GM21447 (cell line): ENCODE results near the gene PER3.

Experiments
- ATAC-seq: cut with Tn5 transposase; IDR thresholded peaks from one replicate; pipeline ENCODE4 v1.9.1; 2021; ENCODE audit not compliant: unreplicated experiment

PER3 gene

DNA sequence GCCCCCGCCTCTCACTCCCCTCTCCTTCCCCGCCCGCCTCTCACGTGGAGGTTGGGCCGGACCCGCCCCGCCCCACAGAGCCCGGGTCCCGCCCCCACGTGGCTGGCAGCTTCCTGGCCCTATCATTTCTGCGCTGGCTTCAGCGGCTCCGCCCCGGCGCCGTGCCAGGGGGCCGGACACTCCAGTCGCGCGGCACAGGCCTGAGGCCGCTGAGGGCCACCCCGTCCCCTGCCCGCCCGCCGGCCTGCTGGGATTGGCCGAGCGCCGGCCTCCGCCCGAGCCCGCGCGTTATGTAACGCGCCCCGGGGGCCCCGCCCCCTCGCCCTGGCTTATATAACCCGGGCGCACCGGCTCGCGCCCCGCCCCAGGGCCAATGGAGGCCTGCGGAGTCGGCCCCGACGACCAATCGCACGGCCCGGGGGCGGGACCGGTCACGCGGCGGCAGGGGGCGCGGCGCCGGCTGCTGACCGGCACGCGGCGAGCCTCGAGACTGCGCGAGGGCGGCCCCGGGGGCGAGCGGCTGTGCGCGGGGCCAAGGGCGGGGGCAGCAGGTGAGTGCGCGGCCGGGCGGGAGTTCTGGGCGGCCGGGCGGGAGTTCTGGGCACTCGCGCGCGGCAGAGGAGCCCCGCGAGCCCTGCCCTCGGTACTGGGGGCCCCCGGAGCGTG, at the start of gene PER3:
Gene PER3, plus strand, starts transcription at position 466 of the 666 bp plus-strand sequence. CDS start 587 bp downstream, outside the sequence.
- peak; percentile 87 for ATAC-seq

DNA sequence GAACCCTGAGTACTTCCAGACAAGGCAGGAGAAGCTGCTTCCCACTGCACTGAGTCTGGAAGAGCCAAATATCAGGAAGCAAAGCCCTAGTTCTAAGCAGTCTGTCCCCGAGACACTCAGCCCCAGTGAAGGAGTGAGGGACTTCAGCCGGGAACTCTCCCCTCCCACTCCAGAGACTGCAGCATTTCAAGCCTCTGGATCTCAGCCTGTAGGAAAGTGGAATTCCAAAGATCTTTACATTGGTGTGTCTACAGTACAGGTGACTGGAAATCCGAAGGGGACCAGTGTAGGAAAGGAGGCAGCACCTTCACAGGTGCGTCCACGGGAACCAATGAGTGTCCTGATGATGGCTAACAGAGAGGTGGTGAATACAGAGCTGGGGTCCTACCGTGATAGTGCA, 46.0 kb upstream of the PER3 start:
- ATAC-seq, result no peak

DNA sequence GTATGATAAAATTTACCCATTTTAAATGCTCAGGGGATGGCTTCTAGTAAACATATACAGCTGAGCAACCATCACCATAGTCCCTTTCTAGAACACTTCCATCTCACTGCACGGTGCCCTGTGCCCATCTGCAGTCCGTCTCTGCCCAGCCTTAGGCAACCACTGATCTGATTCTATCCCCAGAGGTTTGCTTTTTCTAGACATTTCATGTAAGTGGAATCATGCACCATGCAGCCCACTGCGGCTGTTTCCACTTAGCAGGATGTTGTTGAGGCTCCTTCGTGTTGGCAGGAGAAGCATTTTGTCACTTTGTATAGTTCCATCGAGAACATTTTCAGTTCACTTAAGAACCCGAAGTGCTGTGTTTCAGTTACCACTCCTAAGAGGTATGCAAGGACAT, 40.7 kb upstream of the PER3 start:
- ATAC-seq, result no peak

DNA sequence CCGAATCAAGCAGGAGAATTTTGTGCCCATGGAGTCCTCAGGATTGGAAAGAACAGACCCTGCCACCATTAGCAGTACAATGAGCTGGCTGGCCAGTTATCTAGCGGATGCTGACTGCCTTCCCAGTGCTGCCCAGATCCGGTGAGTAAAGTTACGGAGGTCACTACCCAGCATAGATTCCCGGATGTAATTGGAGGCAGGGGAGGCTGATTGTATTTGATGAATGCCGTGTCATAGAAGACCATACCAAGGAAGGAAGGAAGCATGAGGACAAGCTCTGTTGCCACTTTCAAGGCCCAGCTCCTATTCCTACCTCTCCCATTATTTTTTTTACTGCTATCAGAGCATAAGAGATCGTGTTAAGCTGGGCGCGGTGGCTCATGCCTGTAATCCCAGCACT, 39.2 kb upstream of the PER3 start:
- ATAC-seq, result no peak

DNA sequence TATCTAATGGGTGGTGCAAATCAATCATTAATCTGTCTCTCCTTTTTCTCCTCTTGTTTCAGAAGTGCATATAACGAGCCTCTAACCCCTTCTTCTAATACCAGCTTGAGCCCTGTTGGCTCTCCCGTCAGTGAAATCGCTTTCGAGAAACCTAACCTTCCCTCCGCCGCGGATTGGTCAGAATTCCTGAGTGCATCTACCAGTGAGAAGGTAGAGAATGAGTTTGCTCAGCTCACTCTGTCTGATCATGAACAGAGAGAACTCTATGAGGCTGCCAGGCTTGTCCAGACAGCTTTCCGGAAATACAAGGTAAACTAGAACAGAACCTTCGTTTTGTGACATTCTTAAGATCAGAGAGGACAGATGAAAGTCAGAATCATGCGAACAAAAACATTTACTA, 38.3 kb upstream of the PER3 start:
- no peak for ATAC-seq

DNA sequence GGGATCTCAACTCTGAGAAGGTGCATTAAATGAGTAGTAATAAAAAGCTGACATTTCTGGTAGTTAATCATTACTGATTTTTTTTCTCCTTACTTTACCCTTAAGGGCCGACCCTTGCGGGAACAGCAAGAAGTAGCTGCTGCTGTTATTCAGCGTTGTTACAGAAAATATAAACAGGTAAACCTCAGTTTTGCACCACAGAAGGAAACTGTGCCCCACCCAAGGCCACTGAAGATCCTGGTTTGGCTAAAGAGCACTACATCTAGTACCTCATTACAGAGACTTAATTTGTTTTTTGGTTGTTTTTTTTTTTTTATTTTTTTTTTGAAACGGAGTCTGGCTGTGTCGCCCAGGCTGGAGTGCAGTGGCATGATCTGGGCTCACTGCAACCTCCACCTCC, 36.5 kb upstream of the PER3 start:
- ATAC-seq, result no peak

DNA sequence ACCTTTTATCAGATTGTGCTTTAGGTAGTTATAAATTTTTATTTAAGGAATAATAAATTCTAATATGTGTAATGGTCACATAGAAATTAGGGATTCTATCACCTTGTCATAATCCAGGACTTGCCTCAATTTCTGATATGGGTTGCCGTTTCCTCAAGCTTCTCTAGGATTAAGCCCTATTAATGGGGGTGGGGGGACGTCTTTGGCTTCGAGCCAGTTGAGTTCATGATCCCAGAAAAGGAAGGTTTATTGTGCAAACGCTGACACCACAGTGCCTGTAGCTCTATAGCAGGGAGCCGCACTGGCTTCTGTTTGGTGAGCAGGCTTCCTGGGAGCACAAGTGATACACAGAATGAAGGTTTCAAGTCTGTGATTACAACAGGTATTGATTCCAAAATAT, 35.0 kb upstream of the PER3 start:
- no peak for ATAC-seq

DNA sequence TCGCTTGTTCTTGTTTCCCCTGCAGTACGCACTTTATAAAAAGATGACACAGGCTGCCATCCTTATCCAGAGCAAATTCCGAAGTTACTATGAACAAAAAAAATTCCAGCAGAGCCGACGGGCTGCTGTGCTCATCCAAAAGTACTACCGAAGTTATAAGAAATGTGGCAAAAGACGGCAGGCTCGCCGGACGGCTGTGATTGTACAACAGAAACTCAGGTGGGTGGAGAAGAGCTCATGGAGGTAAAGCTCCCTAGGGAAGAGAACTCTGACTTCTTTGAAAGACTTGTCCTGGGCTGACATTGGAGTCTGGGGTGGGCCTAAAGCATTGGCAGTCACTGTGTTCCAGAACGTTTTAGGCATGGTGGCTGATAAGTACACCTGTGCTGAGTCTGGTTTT, 32.9 kb upstream of the PER3 start:
- no peak for ATAC-seq

DNA sequence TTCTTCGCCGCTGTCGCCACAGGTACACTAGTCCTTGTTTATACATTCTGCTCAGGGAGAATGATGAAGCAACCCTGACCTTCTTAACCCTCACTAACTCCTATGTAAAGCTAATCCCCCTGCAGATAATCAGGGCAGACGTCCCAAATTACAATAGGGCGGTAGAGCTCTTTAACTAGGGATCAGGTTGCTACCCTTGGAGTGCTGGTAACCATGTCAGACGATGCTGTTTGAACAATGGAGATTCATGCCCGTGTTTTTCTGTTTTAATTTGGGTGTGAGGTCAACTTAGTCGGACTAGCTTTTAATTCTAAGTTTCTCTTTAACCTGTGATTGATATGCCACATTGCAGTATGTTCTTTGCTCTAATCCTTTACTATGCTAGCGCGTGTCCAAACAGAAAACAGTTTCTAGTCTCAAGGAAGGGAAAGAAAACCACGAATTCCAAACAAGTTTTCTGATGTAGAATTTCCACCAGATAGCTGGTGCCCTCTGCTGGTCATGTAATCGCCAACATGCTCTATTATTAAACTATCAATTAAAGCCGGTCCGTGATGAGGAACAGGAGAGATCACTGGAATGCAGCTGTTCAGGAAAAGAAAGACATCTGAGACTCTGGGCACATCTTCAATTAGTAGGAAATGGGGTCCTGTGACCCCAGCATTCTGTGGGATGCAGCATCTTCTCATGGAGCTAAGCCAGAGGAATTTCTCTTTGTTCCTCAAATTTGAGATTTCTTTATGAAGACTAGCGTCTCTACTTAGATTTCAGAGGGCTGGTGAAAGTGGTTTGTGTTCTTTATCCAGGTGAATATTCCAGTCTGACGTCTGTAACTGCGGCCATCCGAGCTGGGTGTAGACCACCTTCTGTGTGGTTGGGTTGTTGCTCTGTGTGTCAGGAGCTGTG, 31.3 kb upstream of the PER3 start:
- no peak for ATAC-seq

DNA sequence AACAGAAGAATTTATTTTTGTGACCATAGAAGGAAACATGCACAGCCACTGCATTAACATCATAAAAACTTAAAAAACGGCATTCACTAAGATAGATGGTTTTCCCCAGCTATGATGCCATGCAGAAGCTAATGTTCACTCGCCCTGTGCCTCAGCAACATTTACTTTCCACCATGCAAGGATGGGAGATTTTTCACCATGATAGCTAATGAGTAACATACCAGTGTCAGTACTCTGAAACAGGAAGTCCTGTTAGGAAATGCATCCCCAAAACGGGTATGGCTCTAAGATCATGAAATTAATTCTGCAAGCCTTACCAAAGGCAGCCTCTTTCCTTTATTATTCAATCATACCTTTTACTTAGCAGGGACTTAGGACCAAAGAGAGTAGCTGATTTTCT, 30.4 kb upstream of the PER3 start:
- no peak for ATAC-seq

DNA sequence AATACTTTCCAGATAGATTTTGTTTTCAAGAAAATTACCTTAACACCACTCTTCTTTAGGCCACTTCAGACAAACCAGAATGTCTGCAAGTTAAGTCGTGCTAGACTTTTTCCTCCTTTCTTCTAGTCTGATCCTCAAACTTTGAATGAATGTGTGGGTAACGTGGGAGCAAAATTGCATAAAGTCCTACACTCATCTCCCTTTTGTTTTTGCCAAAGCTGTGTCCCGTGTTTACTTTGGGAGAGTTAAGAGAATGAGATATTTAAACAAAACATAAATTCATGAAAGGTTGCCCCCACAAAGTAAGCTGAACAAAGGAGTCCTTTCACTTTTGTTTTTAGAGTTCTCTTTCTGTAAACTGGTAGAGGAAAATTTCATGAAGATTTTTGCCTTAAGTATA, 29.9 kb upstream of the PER3 start:
- ATAC-seq, result no peak

DNA sequence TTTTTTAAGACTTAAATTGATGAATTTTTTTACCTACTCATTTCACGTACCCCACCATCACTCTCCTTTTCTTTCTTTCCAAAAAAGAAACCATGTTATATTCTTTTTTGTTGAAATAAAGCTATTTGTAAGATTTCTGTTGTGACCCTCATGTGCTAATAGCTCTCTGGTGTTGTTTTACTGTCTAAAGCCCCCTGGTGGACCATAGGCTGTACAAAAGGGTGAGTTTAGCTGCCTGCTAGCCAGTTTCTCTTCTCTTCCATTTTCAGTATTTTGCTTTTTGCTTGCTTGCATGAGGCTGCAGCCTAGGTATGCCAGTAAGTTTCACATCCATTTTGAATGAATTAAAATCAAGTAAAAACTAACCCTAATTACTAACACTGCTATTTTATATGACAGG, 28.6 kb upstream of the PER3 start:
- ATAC-seq, result no peak

DNA sequence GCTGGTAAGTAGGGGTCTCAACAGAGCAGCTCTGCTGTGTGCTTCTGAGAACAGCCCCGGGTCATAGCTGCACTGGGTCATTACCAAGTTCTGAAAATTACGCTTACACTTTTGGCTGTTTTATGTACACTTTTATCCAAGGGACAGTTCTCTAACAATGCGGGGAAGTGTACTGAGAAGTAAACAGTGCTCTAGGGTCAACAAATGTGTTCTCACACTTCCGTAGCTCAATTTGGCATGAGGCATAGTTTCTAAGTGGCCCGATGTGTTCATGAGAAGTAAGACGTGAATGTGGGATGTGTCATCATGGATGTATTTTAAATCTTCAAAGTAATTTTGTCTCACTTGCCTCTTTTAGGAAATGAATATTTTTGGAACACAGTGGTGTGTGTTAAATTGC, 23.8 kb upstream of the PER3 start:
- no peak for ATAC-seq

DNA sequence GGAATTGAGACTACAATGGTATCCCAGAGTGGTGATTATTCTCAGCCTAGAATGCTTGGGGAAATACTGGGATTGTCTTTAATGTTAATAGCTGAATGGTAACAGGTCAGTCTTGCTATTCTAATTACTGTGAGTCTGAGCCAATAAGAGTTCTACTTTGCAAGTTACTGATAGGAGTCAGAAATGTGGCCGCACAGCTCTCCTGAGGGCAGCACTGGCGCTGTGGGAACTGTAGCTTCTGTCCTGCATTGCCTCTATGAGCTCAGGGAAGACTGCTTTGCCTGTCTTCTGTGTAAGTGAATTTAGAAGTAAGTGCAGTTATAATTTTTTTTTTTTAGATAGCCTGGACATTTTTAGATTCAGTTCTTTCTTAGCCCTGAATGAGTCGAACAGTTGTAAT, 23.0 kb upstream of the PER3 start:
- ATAC-seq, result no peak

DNA sequence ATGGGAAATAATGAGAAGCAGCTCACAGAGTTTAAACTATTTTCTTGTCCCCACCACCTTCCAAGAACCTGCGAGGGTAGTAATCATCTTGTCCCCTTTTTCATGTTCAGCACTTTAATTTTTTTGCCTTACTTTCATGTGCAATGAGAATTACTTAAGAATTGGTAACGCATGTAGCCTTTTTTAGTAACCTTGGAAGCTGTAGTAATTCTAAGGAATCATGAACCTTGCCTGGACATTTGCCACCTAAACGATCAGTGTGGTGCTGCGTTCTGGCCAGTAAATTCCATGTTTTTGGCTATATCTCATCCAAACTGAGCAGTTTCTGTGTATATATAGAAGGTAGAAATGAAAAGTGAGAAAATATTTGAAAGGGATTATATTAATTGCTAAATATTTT, 16.9 kb upstream of the PER3 start:
- no peak for ATAC-seq

DNA sequence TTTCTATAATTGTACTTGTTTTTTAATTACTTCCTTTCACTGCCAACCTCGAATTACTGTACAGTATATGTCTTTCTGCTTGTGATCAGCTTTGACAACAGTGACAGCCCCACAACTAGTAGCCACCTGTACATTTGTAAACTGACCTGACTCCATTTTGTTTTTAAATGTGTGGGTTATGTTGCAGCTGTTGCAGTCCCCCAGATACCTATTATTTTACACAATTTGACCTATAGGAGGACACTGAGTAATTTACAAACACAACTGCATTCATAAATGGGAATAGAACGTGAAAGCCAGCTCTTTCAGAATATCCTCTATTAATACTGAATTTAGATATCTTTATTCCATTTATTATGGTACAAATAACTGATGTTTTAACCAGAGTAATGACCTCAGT, 15.5 kb upstream of the PER3 start:
- no peak for ATAC-seq

DNA sequence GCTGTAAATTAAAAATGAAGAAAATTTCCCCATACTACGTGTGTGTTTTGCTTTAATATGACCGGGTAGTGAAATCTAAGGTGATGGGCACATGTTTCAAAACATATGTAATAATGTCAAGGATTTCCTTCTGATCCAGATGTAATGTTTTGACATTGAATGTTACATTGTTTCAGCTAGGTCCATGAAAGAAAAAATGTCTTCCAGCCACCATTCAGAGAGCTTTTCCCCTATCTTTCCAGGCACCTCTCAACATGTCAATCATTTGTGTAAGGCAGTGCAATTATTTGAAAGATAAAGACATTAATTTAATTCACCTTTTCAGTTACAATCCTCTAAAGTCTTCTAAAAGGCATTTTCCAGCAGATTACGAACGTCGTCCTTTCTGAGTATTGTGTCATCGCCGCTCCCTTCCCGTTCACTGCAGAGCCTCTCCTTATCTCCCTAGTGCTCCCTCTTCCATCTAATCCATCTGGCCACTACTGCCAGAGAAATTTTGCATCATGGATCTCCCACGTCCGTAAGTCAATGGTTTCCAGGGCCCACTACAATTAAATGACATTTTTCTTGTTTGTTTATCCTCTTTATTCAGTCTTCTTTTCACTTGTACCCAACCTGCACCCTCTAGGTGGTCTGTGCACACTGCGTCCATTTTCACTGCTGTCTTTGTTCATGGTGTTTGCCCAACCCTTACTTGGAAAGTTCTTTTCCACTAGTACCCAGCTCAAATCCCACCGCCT, 14.2 kb upstream of the PER3 start:
- ATAC-seq, result no peak

DNA sequence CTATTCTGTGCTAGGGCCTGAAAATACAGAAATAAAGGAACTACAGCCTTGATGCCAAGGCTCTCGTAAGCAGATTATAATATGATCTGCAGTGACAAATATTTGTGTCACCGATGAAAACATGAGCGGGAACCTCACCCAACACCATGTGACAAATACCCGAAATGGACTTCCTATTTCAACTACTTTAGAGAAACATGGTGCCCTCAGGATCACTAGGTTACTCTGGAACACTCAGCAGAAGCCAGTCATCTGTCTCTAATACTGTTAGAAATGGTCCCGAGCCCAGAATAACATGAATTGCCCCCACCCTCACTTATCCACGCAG, 13.5 kb upstream of the PER3 start:
- peak; percentile 16 for ATAC-seq

DNA sequence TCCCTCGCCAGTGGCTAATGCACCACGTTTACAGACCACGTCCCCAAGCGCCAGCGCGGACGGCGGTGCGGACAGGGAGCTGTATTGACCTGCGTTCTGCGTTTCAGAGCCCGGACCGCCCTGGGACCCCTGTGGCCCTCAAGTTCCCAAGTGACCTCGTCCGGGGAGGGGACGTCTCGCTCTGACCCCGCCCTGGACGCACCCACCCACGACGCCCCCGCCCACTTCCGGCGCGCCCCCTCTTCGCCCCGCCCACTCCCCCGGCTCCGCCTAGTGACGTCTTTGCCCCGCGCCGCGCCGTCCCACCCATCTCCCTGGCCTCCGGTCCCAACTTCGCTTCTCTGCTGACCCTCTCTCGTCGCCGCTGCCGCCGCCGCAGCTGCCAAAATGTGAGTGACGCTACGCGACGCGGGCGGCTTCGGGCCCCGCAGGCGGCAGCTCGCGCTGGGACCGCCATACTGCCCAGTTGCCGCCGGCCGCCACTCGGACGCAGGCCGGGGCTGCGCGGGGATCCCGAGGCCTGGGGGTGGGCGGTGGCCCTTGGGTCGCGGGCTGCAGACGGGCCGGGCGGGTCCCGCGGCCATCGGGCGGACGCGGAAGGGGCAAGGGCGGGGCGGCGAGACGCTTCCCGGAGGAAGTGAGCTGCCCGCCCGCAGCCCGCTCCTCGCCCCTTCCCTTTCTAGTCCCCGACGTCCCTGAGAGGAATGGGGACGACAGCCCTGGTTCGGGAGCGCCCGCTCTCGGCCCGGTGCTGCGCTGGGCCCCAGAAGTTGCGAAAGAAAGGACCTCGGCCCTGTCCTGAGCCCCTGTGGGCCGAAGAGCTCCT, 12.9 kb upstream of the PER3 start, which contains the start of gene VAMP3:
Gene VAMP3, plus strand, starts transcription at position 300 of the 826 bp plus-strand sequence. Its CDS starts 88 bp downstream, at position 388.
- peak; percentile 69 for ATAC-seq

DNA sequence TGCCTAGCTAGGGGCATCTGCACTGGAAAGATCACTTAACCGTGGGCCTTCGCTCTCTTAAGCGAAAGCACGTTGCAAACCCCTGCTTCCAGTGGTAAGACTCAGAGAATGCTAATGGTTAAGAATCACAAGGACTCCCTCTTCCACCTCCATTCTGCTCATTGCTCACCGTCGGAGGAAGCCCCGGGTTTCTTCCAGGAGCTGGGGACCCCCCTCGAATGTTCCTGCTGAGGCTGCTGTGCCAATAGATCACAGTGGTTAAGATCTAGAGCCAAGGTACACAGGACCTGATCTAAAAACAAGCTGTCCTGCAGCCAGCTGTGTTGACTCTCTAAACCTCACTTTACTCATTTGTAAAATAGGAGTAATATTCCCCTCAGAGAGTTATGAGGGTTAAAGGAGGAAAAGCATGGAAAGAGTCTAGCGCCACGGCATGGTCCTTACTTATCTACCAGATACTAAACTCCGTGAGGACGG, 12.2 kb upstream of the PER3 start:
- peak; percentile 14 for ATAC-seq

DNA sequence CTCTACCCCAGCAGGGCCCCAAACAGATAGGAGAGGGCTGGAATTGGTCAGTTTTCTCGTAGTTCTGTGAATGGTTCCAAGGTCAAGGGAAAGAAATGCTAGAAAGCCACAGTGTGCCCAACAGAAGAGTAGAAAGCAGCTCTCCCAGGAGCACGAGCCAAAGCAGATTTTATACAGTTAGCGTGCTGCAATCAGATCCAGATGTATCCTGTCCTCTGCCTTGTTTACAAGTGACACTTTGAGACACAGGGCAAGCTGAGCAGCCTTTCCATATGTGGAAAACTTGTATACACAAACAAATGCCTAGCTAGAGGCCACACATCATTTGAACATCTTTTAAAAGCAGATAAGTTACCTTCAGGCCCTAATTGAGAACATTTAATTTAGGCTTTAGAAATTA, 6.5 kb upstream of the PER3 start:
- ATAC-seq, result no peak
